Calu3 (cell line): Measurements from ENCODE around the gene PPM1H. TPM values are rescaled to one million over a fixed set of nuclear protein-coding genes. Genes with fewer than 3 reads are reported as not detected.

ENCODE experiments used
- BruUV-seq: library from RNA; stranded (reverse); fragments of 400-500 nt; replicated peaks from 2 replicates; lab custom pipeline; 2021; lab: Mats Ljungman, UMichigan
- CTCF ChIA-PET: fragments of 300-600 bp; sonication (Branson Sonifier 250); formaldehyde crosslinking; loops from one replicate; lab custom pipeline; 2022; ENCODE audit warnings: antibody characterized with exemption; lab: Charles Lee
- DNase-seq: peaks from one replicate; pipeline ENCODE4 v3.0.0; 2022
- H3K27ac Mint-ChIP-seq: one replicate; pipeline ENCODE4 v1.8.0; 2022; ENCODE audit warnings: mixed read lengths; ENCODE audit not compliant: unreplicated experiment
- H3K27me3 Mint-ChIP-seq: one replicate; pipeline ENCODE4 v1.8.0; 2022; ENCODE audit warnings: mixed read lengths; ENCODE audit not compliant: unreplicated experiment
- H3K36me3 Mint-ChIP-seq: one replicate; pipeline ENCODE4 v1.8.0; 2022; ENCODE audit warnings: mild to moderate bottlenecking, moderate library complexity, mixed read lengths; ENCODE audit not compliant: insufficient read depth, unreplicated experiment
- H3K4me1 Mint-ChIP-seq: one replicate; pipeline ENCODE4 v1.8.0; 2022; ENCODE audit warnings: mild to moderate bottlenecking, low read depth, mixed read lengths; ENCODE audit not compliant: unreplicated experiment
- H3K4me3 Mint-ChIP-seq: one replicate; pipeline ENCODE4 v1.8.0; 2022; ENCODE audit warnings: mild to moderate bottlenecking, low read depth, moderate library complexity, mixed read lengths; ENCODE audit not compliant: unreplicated experiment
- H3K9me3 Mint-ChIP-seq: one replicate; pipeline ENCODE4 v1.8.0; 2022; ENCODE audit warnings: low read depth, mixed read lengths; ENCODE audit not compliant: unreplicated experiment
- intact Hi-C: fragments of 100-400 bp; cut with micrococcal nuclease; formaldehyde crosslinking; loops from one replicate; pipeline ENCODE4 v1.10.0; 2022; ENCODE audit not compliant: unreplicated experiment
- total RNA-seq: library from RNA; stranded (reverse); gene quantifications from 2 replicates; pipeline ENCODE4 v1.2.3, GENCODE V29; 2022
- TF ChIP-seq, protein P1 (sequence below): fragments of 200-600 bp; IDR thresholded peaks from one replicate; pipeline ENCODE4 v1.8.0; 2022; ENCODE audit warnings: antibody characterized with exemption; ENCODE audit not compliant: unreplicated experiment

The PPM1H gene
- total RNA-seq, 1 experiment from 2014 or later: 36.7 TPM

DNA sequence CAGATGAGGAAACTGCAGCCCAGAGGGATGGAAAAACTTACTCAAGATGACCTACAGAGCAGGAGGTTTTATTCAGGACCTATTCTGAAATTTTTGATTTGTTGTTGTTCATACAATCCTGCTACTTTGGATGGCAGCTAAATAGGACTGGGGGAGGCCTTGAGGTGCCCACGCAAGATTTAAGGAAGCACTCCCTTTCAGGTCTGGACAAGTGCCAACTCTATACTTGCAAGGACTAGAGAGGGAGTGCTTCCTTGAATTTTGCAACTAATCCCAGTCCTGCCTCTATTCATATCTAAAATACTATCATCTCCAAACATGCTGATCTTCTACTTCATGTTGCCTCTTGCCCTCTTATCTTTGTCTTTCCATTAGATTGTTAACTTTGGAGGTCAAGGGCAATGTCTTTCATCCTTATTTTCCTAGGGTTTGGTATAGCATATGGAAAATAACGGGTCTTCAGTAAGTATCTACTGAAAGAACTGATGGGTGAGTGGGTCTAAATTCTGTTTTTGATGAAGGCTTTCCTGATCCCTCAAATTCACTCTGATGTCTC, 28.6 kb upstream of the PPM1H start:
- Mint-ChIP-seq H3K27ac (no peak overlapping the region), H3K4me3 (no peak overlapping the region), H3K36me3 (peaks cover 14% of the 10 kb centered on the region), H3K4me1 (peaks cover 22% of the 10 kb centered on the region), H3K9me3 (no peaks in the 10 kb centered on the region), H3K27me3 (no peaks in the 10 kb centered on the region)
- intact Hi-C loops: no loop called here
- no peak for DNase-seq
- BruUV-seq: no TSS peak
- CTCF ChIA-PET: no interaction called here
- TF ChIP-seq, protein P1, sequence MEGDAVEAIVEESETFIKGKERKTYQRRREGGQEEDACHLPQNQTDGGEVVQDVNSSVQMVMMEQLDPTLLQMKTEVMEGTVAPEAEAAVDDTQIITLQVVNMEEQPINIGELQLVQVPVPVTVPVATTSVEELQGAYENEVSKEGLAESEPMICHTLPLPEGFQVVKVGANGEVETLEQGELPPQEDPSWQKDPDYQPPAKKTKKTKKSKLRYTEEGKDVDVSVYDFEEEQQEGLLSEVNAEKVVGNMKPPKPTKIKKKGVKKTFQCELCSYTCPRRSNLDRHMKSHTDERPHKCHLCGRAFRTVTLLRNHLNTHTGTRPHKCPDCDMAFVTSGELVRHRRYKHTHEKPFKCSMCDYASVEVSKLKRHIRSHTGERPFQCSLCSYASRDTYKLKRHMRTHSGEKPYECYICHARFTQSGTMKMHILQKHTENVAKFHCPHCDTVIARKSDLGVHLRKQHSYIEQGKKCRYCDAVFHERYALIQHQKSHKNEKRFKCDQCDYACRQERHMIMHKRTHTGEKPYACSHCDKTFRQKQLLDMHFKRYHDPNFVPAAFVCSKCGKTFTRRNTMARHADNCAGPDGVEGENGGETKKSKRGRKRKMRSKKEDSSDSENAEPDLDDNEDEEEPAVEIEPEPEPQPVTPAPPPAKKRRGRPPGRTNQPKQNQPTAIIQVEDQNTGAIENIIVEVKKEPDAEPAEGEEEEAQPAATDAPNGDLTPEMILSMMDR: no peak

DNA sequence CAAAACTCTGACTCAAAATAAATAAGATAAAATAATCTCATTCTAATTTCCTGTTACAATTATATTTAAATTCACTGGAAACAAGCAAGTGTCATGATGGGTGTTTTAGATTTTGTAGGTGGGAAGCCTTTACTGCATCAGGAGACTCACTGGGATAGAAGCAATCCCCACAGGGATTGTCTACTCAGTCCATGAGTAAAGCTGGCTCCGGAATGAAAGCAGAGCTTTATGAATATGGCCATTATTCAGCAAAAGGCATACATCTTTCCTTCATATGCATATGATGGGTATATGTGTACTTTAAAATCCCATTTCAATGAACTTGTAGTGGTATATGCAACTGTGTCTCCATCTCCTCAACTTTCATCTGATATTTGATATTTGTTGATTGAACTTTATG, 25.4 kb upstream of the PPM1H start:
- TF ChIP-seq, protein P1: no peak
- Mint-ChIP-seq H3K27me3 (no peaks in the 10 kb centered on the region), H3K27ac (no peak overlapping the region), H3K9me3 (no peaks in the 10 kb centered on the region), H3K4me1 (peaks cover 16% of the 10 kb centered on the region), H3K36me3 (no peaks in the 10 kb centered on the region), H3K4me3 (no peak overlapping the region)
- intact Hi-C loops: no loop called here
- BruUV-seq: no TSS peak
- no peak for DNase-seq
- CTCF ChIA-PET: interaction anchor here (0.7 kb wide), 1 partner anchor 24 kb away, joined by 8 read pairs; no protein-coding TSS in a partner anchor

DNA sequence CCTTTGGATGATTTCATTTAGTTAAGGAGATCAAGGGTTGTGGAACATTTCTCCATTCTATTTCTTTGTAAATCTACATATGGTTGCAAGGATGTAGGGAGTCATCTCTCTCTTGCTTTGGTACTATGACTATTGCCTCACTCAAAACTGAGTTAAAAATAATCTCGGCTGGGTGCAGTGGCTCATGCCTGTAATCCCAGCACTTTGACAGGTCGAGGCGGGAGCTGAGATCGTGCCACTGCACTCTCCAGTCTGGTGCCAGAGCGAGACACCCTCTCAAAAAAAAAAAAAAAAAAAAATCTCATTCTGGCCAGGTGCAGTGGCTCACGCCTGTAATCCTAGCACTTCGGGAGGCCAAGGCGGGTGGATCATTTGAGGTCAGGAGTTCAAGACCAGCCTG, 24.8 kb upstream of the PPM1H start:
- intact Hi-C loops: no loop called here
- H3K4me1 Mint-ChIP-seq: peaks cover 16% of the 10 kb centered on the region
- no peak overlapping the region for H3K27ac Mint-ChIP-seq
- no peak for DNase-seq
- no peaks in the 10 kb centered on the region for H3K9me3 Mint-ChIP-seq
- TF ChIP-seq, protein P1: no peak
- CTCF ChIA-PET: interaction anchor here (0.7 to 1.6 kb wide), 2 partner anchors 24 to 25 kb away, joined by 4 to 8 read pairs; partner anchors contain the start of gene PPM1H
- no peaks in the 10 kb centered on the region for H3K27me3 Mint-ChIP-seq
- H3K4me3 Mint-ChIP-seq: no peak overlapping the region
- no peaks in the 10 kb centered on the region for H3K36me3 Mint-ChIP-seq
- BruUV-seq: no TSS peak

DNA sequence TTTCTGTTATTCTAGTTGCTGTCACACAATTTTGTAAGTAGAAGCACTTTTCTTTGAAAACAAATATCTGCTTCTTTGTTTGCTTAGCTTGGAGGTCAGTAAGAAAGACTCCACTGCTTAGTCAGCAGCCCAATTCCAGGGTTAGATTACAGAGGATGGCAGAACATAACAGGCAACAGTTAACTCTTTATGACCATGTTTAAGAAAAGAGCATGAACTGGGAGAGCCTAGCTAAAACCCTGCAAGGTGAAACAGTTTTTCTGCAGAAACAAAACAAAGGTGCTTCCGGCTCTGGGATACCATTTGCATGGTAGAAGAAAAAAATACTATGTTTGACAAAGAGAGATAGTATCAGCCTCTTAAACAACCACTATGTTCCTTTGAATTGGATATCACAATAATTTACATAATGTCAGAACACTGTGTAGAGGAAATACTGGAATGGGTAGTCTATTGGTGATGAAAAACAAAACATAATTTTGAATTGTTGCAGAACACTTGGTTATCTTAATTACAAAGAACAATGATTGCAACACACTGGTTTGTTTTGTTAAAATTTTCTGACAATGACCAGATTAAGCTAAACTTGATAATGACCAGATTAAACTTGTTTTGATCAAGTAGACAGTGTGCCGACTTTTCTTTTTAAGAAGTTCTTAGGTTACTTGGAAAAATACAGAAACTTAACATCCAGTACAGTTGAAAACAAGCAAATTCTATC, 22.4 kb upstream of the PPM1H start:
- intact Hi-C loops: no loop called here
- H3K4me1 Mint-ChIP-seq: peaks cover 16% of the 10 kb centered on the region
- DNase-seq: no peak
- H3K9me3 Mint-ChIP-seq: peaks cover 1% of the 10 kb centered on the region
- CTCF ChIA-PET: no interaction called here
- TF ChIP-seq, protein P1: no peak
- H3K4me3 Mint-ChIP-seq: no peak overlapping the region
- H3K27ac Mint-ChIP-seq: no peak overlapping the region
- H3K36me3 Mint-ChIP-seq: no peaks in the 10 kb centered on the region
- H3K27me3 Mint-ChIP-seq: no peaks in the 10 kb centered on the region
- BruUV-seq: no TSS peak
